Epithelial cell of prostate (primary cell): Measurements from ENCODE around the gene KIF27.
"Not testable (repeated sequence)": the region's sequence is repeated elsewhere in the genome, so short reads cannot be mapped to it uniquely, and the experiment has no call there.

ENCODE experiments used
- DNase-seq: peaks from one replicate; pipeline ENCODE4 v3.0.0-alpha.2; 2011; ENCODE audit warnings: low read depth, low spot score
- H3K27ac ChIP-seq: fragments of 450-650 bp; 2 replicates; pipeline ENCODE4 v1.5.1; 2017; ENCODE audit warnings: mild to moderate bottlenecking

The KIF27 gene

GRCh38 chr9:83932851-83933250, 11.6 kb upstream of the KIF27 start:
- H3K27ac ChIP-seq = no peak overlapping the region
- DNase-seq = no peak

GRCh38 chr9:83932011-83932410, 10.8 kb upstream of the KIF27 start:
- H3K27ac ChIP-seq = peak overlapping the region; percentile 43
- DNase-seq = no peak

- H3K27ac ChIP-seq = peak overlapping the region; percentile 43
These were observed 9.6 kb upstream of the KIF27 start for GRCh38 chr9:83930881-83931280.

GRCh38 chr9:83927591-83927990, 6.4 kb upstream of the KIF27 start:
- no peak for DNase-seq

More at GRCh38 chr9:83930881-83931280, 9.6 kb upstream of the KIF27 start:
- DNase-seq = no peak

GRCh38 chr9:83920469-83920926, 734 bp downstream of the KIF27 start:
- H3K27ac ChIP-seq = peak overlapping the region; percentile 92
- DNase-seq = no peak

More at GRCh38 chr9:83927591-83927990, 6.4 kb upstream of the KIF27 start:
- H3K27ac ChIP-seq = no peak overlapping the region

- no peak overlapping the region for H3K27ac ChIP-seq
- no peak for DNase-seq
These were observed 2.1 kb downstream of the KIF27 start for GRCh38 chr9:83919111-83919510.

- not testable (repeated sequence) for DNase-seq, H3K27ac ChIP-seq
These were observed 9.0 kb downstream of the KIF27 start for GRCh38 chr9:83912194-83912593.

- no peak for DNase-seq
- no peak overlapping the region for H3K27ac ChIP-seq
These were observed 15.1 kb downstream of the KIF27 start for GRCh38 chr9:83906144-83906543.

- DNase-seq, H3K27ac ChIP-seq: not testable (repeated sequence)
These were observed 20.6 kb downstream of the KIF27 start for GRCh38 chr9:83900615-83901014.

- H3K27ac ChIP-seq = not testable (repeated sequence)
These were observed 26.9 kb downstream of the KIF27 start for GRCh38 chr9:83894301-83894700.

GRCh38 chr9:83886498-83886897, 34.7 kb downstream of the KIF27 start:
- DNase-seq = not testable (repeated sequence)
- peak overlapping the region; percentile 70 for H3K27ac ChIP-seq

More at GRCh38 chr9:83894301-83894700, 26.9 kb downstream of the KIF27 start:
- DNase-seq = not testable (repeated sequence)

- H3K27ac ChIP-seq = peak overlapping the region; percentile 70
- DNase-seq = peak; percentile 63
These were observed 35.5 kb downstream of the KIF27 start for GRCh38 chr9:83885559-83886240.

- DNase-seq, H3K27ac ChIP-seq: not testable (repeated sequence)
These were observed 39.4 kb downstream of the KIF27 start for GRCh38 chr9:83881687-83882408.

- not testable (repeated sequence) for DNase-seq, H3K27ac ChIP-seq
These were observed 45.7 kb downstream of the KIF27 start for GRCh38 chr9:83875559-83875958.

GRCh38 chr9:83849895-83850294, 71.3 kb downstream of the KIF27 start:
- not testable (repeated sequence) for H3K27ac ChIP-seq, DNase-seq

GRCh38 chr9:83837070-83837643, 84.1 kb downstream of the KIF27 start:
- not testable (repeated sequence) for DNase-seq, H3K27ac ChIP-seq

- not testable (repeated sequence) for DNase-seq
These were observed 90.7 kb downstream of the KIF27 start for GRCh38 chr9:83830426-83831071.

GRCh38 chr9:83824986-83825623, 96.1 kb downstream of the KIF27 start:
- not testable (repeated sequence) for H3K27ac ChIP-seq
- peak; percentile 0 for DNase-seq

More at GRCh38 chr9:83830426-83831071, 90.7 kb downstream of the KIF27 start:
- H3K27ac ChIP-seq = not testable (repeated sequence)

- not testable (repeated sequence) for DNase-seq, H3K27ac ChIP-seq
These were observed 103.6 kb downstream of the KIF27 start, which contains the start of gene GKAP1 for GRCh38 chr9:83817356-83818278. Gene GKAP1, minus strand, starts transcription at chr9:83817769. Its CDS starts 11,252 bp downstream, at chr9:83806517.
